SK-N-SH treated with all-trans-retinoic acid at 6 μM for 48 hours (cell line): ENCODE results near the gene FARSB.

ENCODE experiments used
- ARNTL ChIP-seq: fragments of 450-650 bp; formaldehyde crosslinking; IDR thresholded peaks from 2 replicates; pipeline ENCODE4 v1.5.0; 2020; ENCODE audit warnings: low read depth, mild to moderate bottlenecking, moderate library complexity, borderline replicate concordance
- ZC3H10 ChIP-seq: fragments of 250-450 bp; sonication (Bioruptor Pico); IDR thresholded peaks from 2 replicates; pipeline ENCODE4 v1.5.1; 2021; ENCODE audit warnings: mild to moderate bottlenecking, moderate library complexity

DNA sequence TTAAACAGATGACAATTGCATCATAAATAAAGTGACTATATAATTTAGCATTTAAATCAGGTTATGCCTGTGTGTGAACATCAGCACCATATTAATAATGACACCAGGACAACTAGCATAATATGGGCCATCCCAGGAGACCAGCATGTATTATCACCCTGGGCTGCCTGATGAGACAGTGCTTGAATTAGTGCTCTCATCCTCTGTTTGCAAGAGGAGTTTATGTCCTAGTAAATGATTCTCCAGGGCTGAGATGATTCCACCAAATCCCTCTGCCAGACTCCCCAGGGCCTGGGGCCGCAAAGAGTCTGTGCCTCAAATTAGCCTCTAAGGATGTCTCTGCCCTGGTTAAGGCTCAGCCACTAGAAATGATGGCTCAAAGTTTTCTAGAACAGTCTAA, 133.8 kb downstream of the FARSB start:
- TF ChIP-seq ZC3H10 (CRISPR knock-in tag) (no peak), ARNTL (CRISPR knock-in tag) (no peak)
